GM21360 (cell line): Measurements from ENCODE around the gene BTRC.
A peak's percentile ranks its signal among the peaks of the same experiment; 100 is the strongest.
"Not testable (repeated sequence)": the region's sequence is repeated elsewhere in the genome, so short reads cannot be mapped to it uniquely, and the experiment has no call there.

Source experiments
- ATAC-seq: cut with Tn5 transposase; IDR thresholded peaks from one replicate; pipeline ENCODE4 v1.9.1; 2021; ENCODE audit warnings: mild to moderate bottlenecking, moderate library complexity; ENCODE audit not compliant: unreplicated experiment

The BTRC gene

GRCh38 chr10:101577121-101577871, 223.3 kb downstream of the BTRC start:
- ATAC-seq, result no peak

DNA sequence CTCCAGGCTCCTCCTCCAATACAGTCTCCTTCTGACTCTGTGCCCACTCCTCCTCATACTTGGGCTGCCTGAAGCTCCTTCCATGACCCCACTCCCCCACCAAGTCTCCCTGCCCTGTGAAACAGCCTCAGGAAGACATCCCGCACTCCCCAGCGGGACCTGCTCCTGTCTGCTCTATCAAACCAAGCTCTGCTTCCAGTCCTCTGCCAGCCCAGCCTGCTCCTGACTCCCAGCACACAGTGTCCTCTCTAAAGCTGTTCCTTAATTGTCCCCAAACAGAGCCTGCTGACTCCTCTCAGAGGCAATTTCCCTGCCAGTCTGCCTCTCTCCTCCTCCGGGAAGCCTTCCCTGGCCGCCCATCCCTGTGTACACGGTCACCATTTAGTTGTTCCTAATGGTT, 224.2 kb downstream of the BTRC start:
- ATAC-seq, result no peak

DNA sequence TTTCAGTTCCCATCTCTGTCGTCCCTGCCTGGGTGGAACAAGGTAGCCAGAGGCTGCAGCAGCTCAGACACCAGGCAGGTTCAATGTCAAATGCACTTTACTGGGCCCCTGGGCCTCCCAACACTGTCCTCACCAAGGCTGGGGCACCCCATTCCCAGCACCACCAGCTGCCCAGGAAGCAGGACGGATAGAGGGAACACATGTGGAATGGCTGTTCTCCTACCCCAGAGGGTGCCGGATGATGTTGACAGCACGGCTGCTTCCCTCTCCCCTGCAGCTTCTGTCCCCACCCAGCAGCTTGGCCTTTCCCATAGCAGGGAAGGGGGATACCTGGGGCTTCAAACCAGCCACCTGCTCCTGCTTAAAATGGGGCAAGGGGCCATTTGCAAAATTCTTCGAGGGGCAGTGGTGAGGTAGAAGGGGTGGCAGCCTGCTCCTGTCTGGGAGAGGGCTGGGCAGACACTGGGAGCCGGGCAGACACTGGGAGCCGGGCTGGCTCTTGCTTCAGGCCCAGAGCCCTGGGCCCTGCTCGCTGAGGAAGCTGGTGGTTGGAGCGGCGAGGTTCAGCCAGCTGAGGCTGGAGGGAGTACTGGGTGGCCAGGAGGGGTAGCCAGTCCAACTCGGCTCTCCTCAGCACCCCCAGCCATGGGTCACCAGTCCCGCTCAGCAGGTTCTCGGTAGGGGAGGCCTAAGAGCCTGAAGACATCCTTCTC, 225.0 kb downstream of the BTRC start:
- no peak for ATAC-seq

DNA sequence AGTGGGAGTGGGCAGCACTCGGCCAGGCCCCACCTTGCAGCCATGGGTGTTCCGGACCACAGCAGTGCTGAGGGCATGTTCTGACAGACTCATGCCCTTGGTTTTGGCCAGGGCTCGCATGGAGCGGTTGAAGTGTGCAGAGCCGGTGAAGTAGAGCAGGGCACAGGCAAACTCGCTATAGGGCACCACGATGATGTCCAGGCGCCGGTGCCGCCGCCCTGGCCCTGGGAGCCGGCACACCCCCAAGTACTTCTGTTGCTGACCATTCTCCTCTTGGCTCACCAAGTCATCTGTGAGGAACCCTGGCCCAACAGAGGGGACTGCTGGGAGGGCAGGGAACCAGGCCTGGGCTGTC, 225.5 kb downstream of the BTRC start:
- ATAC-seq, result no peak

DNA sequence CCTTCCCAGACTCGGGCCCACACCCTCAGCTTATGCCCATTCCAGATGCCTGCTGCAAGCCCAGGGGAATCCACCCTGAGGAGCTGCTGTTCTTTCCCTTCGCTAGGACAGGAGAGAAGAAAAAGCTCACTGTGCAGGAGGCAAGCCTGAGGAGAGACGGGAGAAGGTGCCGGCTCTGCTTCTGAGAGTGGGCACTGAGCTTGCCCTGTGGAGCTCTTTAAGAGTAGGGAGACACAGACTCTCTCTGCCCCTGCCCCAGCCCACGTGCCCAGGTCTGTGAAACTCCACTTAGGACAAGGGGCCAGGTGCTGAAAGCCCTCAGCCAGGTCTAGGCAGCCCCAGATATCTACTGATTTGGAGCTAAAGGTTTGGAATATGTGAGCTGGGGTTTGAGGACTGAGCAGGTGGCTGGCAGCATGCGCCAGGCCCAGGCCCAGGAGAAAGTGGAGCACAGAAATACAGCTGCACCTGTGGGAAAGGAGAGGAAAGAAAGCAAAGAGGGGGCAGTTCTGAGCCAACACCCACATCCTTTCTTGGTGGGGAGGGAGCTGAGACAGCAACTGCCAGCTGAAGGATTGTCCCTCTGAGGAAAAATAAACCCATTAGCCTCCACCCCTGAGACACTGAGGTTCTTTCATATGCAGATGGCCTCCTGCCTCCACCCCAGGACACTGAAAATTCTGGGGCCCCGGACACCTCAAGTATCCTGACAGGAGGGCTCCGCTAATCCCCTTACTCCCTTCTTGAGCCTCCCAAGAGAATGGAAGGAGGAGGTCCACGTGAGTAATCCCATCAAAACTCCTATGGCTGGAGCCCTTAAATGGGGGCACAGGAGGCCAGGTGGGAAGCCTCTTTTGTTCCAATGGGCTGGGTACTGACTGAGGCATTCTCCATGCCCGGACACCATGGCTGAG, 226.8 kb downstream of the BTRC start:
- no peak for ATAC-seq

- no peak for ATAC-seq
Measured at GRCh38 chr10:101585841-101586240, 231.9 kb downstream of the BTRC start.

DNA sequence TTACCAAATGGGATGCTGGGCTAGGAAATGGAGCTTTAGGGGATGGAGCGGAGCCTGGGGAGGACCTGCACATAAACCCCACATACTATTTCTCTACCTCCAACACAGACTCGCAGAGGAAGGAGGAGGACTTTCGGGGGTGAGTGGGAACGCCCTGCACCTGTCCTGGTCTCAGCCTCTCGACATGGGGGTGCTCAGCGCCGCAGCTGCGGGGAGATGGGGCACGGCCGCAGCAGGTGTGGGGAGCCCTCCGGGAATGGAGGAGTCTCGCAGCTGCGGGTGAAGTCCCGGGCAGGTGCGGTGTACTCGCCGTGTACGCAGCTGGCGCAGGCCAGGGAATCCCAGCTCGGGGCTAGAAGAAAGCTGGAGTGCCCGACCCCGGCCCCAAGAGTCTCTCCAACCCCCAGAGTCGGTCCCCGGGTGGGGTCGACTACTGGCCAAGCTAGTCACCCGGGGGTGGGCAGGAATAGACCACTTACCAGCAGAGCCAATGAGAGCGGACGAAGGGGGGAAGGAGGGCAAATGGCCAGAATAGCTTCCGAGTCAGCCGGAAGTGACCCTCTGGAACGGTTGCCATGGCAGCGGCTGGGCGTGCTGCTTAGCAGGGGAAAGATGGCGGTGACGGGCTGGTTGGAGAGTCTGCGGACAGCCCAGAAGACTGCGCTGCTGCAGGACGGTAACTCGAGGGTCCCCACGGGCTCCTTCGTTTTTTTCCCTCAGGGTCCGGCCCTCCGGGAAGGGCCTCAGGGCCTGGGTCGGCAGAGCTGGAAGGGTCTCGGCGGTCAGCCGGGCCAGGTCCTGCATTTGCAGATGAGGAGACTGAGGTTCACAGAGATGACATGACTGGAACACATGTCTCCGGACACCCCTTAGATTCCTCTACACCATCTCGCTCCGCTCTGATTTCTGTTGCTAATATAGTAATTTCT, 234.0 kb downstream of the BTRC start, which contains the start of the genes DPCD and POLL:
DPCD (plus strand) TSS at position 597 of the 929 bp plus-strand sequence; CDS start at position 613, 16 bp downstream.
POLL (minus strand) TSS at position 533 of the 929 bp plus-strand sequence. CDS start 897 bp downstream, outside the sequence.
- ATAC-seq, result peak; percentile 90

GRCh38 chr10:101588879-101589278, 234.9 kb downstream of the BTRC start:
- ATAC-seq, result no peak

- ATAC-seq, result not testable (repeated sequence)
Measured at GRCh38 chr10:101593331-101593730, 239.4 kb downstream of the BTRC start.

GRCh38 chr10:101595591-101596433, 241.8 kb downstream of the BTRC start:
- ATAC-seq, result no peak

DNA sequence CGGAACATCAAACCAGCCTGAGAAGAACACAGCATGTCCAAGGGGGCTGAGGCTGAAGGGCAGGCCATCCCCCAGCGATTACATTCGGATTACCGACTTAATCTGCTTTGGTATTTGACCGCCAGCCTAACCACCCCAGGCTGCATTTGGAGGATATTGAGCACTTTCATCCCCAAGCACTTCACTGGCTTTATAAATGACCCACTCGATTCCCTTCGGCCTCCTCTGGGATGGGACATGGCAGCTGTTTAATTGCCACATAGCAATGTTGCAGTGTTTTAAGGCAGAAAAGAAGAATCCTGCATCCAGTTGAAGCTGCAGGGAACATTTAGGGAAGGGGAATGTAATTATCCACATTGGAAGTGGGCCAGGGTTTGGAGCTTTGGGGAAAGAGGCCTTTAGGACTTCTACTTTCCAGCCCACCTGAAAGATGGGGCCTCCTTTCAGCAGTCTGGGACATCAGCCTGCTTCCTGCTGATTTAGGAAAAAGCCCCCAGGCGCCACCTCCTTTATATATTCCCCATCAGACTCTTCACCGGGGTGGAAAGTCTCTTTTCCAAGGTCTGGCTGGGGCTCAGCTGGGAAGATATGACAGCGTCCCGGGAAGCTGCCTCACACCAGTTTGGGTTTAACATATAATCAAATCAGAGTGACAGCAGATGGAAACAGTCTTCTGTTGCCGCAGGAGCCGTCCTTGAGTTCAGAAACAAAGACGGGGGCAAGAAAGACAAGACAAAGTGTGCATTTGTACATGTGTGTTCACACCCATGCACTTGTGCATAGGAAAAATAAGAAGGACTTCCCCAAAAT, 243.3 kb downstream of the BTRC start:
- ATAC-seq, result no peak

- ATAC-seq, result no peak
Measured at GRCh38 chr10:101601541-101601940, 247.6 kb downstream of the BTRC start.

GRCh38 chr10:101602761-101603398, 248.9 kb downstream of the BTRC start:
- ATAC-seq, result peak; percentile 70
